Thymus (tissue), 11 donors: Measurements from ENCODE around the gene CNPY3. TPM values are rescaled to one million over a fixed set of nuclear protein-coding genes. Genes with fewer than 3 reads are reported as not detected.

Experiments used
- DNase-seq, 9 donors: peaks; one replicate each; pipeline ENCODE4 v3.0.0-alpha.2; 2013; ENCODE audit warnings: low spot score in 9 of 9, low read depth in 6 of 9, missing footprints in 1 of 9
- H3K27ac ChIP-seq, 2 donors: one replicate each; pipeline ENCODE4 v1.5.1; 2013; ENCODE audit warnings: control low read depth in 1 of 2, low read depth in 1 of 2, low read length in 1 of 2, mild to moderate bottlenecking in 1 of 2, moderate library complexity in 1 of 2
- H3K27me3 ChIP-seq, 2 donors: one replicate each; pipeline ENCODE4 v1.5.1; 2013; ENCODE audit warnings: low read length in 1 of 2; ENCODE audit not compliant: control insufficient read depth in 2 of 2, insufficient read depth in 1 of 2
- H3K36me3 ChIP-seq, 2 donors: one replicate each; pipeline ENCODE4 v1.5.1; 2013; ENCODE audit warnings: low read length in 1 of 2, mild to moderate bottlenecking in 1 of 2, moderate library complexity in 1 of 2; ENCODE audit not compliant: control insufficient read depth in 2 of 2, insufficient read depth in 2 of 2
- H3K4me1 ChIP-seq, 2 donors: one replicate each; pipeline ENCODE4 v1.5.1; 2013; ENCODE audit warnings: low read length in 2 of 2; ENCODE audit not compliant: control insufficient read depth in 2 of 2, insufficient read depth in 2 of 2
- H3K4me3 ChIP-seq, 2 donors: one replicate each; pipeline ENCODE4 v1.5.1; 2013; ENCODE audit warnings: low read length in 2 of 2, control low read depth in 1 of 2, mild to moderate bottlenecking in 1 of 2
- H3K9me3 ChIP-seq, 2 donors: one replicate each; pipeline ENCODE4 v1.5.1; 2013; ENCODE audit warnings: low read length in 1 of 2, mild to moderate bottlenecking in 1 of 2; ENCODE audit not compliant: control insufficient read depth in 2 of 2, insufficient read depth in 1 of 2
- WGBS: extraction: QIAGEN DNeasy Blood & Tissue Kit; methylation state at CpG from one replicate; pipeline ENCODE4 v1.1.7; 2013; 5-methylcytosine and 5-hydroxymethylcytosine counted together
- polyA plus RNA-seq: library from polyadenylated mRNA; stranded (reverse); fragments of 200-250 nt; gene quantifications from one replicate; pipeline ENCODE4 v1.2.3, GENCODE V29; 2013
- total RNA-seq: library from RNA; stranded (reverse); fragments of 120-200 nt; gene quantifications from one replicate; pipeline ENCODE4 v1.2.4, GENCODE V29; 2013
- donor health status: healthy.

CNPY3 gene
- total and polyA plus RNA-seq, 2 donors, result 59.3 to 62.6 TPM

DNA sequence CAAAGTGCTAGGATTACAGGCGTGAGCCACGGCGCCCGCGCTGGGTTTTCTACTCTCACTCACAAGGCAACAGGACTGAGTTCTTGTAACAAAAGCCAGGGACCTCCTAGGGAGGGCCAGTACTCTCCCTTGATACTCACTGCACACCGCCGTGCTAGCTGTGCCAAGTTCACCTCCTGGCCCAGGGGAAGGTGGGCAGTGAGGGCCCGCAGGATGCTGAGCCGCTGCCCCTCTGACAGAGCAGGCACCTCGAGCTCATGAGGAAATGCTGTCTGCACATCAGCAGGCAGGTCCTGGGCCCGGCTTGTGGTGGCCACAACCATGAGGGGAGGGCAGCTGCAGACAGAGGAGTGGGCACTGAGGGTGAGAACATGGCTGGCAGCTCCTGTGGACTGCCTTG is 37.9 kb downstream of the CNPY3 start:
- Histone ChIP-seq H3K27me3 (no peaks in the 10 kb centered on the region), H3K36me3 (peaks cover 64 to 89% of the 10 kb centered on the region in 2 donors), H3K4me1 (peaks cover 11 to 27% of the 10 kb centered on the region in 2 donors), H3K9me3 (peaks cover 0 to 2% of the 10 kb centered on the region in 2 donors), H3K4me3 (no peak overlapping the region), H3K27ac (no peak overlapping the region)
- WGBS, result 98% methylated on average over 11 of the region's 11 CpGs
- DNase-seq, result no peak

DNA sequence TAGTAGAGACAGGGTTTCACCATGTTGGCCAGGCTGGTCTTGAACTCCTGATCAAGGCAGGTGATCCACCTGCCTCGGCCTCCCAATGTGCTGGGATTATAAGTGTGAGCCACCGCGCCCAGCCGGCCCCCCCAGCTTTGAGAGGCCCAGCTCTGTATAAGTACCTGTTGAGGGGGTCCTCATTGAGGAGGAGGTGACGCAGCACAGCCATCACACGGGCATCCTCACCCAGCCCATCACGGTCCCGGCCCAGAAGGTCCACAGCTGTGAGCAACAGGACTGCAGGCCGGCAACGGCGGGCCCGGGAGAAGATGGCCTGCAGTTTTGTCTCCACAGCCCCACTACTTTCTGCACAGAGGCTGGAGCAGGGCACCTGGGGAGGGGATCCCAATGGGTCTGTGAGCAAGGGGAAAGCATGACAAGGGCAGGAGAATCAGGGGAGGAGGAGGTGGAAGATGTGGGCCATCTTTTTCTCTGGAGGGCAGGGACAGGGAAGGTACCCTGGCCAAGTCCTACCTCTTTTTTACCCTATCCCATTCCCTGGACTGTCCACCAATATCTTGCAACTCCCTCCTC is 38.9 kb downstream of the CNPY3 start:
- peaks cover 56 to 84% of the 10 kb centered on the region in 2 donors for H3K36me3 ChIP-seq

GRCh38 chr6:42968783-42969182 is 39.5 kb downstream of the CNPY3 start:
- DNase-seq, result no peak
- H3K9me3 ChIP-seq, result peaks cover 0 to 2% of the 10 kb centered on the region in 2 donors
- H3K27ac ChIP-seq, result peak overlapping the region in 1 of 2 donors; percentile 37
- H3K36me3 ChIP-seq, result peaks cover 53 to 86% of the 10 kb centered on the region in 2 donors
- H3K27me3 ChIP-seq, result no peaks in the 10 kb centered on the region
- WGBS, result 83% methylated on average over 4 of the region's 4 CpGs
- H3K4me3 ChIP-seq, result no peak overlapping the region
- H3K4me1 ChIP-seq, result peaks cover 4 to 12% of the 10 kb centered on the region in 2 donors

More for the DNA sequence above, 38.9 kb downstream of the CNPY3 start:
- peaks cover 8 to 17% of the 10 kb centered on the region in 2 donors for H3K4me1 ChIP-seq
- peaks cover 0 to 2% of the 10 kb centered on the region in 2 donors for H3K9me3 ChIP-seq
- H3K27me3 ChIP-seq, result no peaks in the 10 kb centered on the region
- DNase-seq, result no peak
- H3K27ac ChIP-seq, result peak overlapping the region in 1 of 2 donors; percentile 37
- 99% methylated on average over 12 of the region's 12 CpGs for WGBS
- no peak overlapping the region for H3K4me3 ChIP-seq

DNA sequence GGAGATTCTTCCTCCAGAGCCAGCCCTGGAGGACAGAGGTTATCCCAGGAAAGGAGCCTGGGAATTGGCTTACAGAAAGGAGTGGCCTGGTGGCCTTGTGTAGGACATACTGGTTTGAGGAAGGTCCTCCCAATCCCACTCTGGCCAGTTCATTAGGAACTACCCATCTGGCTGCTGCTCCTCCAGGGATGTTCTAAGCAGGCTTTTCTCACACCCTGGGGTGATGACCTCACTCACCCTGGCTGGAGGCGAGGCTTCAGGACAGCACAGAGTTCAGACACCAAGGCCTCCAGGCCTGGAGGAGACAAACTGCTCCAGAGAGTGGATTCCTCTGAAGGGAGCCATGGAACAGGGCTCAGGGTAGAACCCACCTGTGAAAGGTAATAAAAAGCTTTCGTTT is 40.2 kb downstream of the CNPY3 start:
- DNase-seq, result no peak
- H3K27ac ChIP-seq, result no peak overlapping the region
- H3K27me3 ChIP-seq, result no peaks in the 10 kb centered on the region
- H3K9me3 ChIP-seq, result peaks cover 0 to 2% of the 10 kb centered on the region in 2 donors
- peaks cover 51 to 85% of the 10 kb centered on the region in 2 donors for H3K36me3 ChIP-seq
- H3K4me1 ChIP-seq, result peaks cover 0 to 5% of the 10 kb centered on the region in 2 donors
- WGBS, result 98% methylated on average over 2 of the region's 2 CpGs
- H3K4me3 ChIP-seq, result no peak overlapping the region

DNA sequence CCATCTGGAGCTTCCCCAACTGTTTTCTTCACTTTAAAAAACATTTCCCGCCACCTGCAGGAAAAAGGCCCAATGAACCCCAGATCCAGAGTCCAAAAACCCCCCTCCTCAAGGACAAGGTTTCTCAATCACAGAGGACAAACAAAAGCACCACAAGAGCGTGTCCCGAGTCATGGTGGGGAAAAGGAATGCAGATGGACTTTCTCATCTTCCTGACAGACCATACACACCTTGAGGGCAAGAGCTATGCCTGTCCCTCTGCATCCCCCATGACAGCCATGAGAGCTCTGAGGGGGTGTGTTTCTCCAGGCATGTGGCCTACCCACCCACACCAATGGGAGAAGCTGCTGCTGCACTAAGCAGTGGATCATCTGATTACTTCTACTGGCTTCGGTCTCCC is 40.7 kb downstream of the CNPY3 start:
- DNase-seq, result no peak
- Histone ChIP-seq H3K9me3 (peaks cover 0 to 2% of the 10 kb centered on the region in 2 donors), H3K4me3 (no peak overlapping the region), H3K27ac (no peak overlapping the region), H3K4me1 (peaks cover 0 to 3% of the 10 kb centered on the region in 2 donors), H3K27me3 (no peaks in the 10 kb centered on the region), H3K36me3 (peaks cover 46 to 84% of the 10 kb centered on the region in 2 donors)
- 96% methylated on average over 4 of the region's 4 CpGs for WGBS

GRCh38 chr6:42970871-42971612 is 41.8 kb downstream of the CNPY3 start:
- Histone ChIP-seq H3K36me3 (peaks cover 35 to 77% of the 10 kb centered on the region in 2 donors), H3K27me3 (no peaks in the 10 kb centered on the region), H3K4me1 (peaks cover 0 to 5% of the 10 kb centered on the region in 2 donors), H3K4me3 (no peak overlapping the region), H3K27ac (no peak overlapping the region), H3K9me3 (peaks cover 0 to 2% of the 10 kb centered on the region in 2 donors)
- no peak for DNase-seq
- WGBS, result 87% methylated on average over 4 of the region's 4 CpGs

- peaks cover 0 to 5% of the 10 kb centered on the region in 2 donors for H3K4me1 ChIP-seq
- H3K9me3 ChIP-seq, result peaks cover 0 to 2% of the 10 kb centered on the region in 2 donors
- no peak overlapping the region for H3K4me3 ChIP-seq
- H3K27ac ChIP-seq, result no peak overlapping the region
- no peak for DNase-seq
- 93% methylated on average over 3 of the region's 3 CpGs for WGBS
- H3K36me3 ChIP-seq, result peaks cover 27 to 70% of the 10 kb centered on the region in 2 donors
- H3K27me3 ChIP-seq, result no peaks in the 10 kb centered on the region
These were observed 42.6 kb downstream of the CNPY3 start for GRCh38 chr6:42971746-42972327.

GRCh38 chr6:42973926-42974325 is 44.6 kb downstream of the CNPY3 start:
- DNase-seq, result no peak
- no peaks in the 10 kb centered on the region for H3K27me3 ChIP-seq
- H3K9me3 ChIP-seq, result peaks cover 0 to 2% of the 10 kb centered on the region in 2 donors
- peaks cover 12 to 53% of the 10 kb centered on the region in 2 donors for H3K36me3 ChIP-seq
- WGBS, result 99% methylated on average over 3 of the region's 3 CpGs
- H3K27ac ChIP-seq, result no peak overlapping the region
- peaks cover 3 to 20% of the 10 kb centered on the region in 2 donors for H3K4me1 ChIP-seq
- H3K4me3 ChIP-seq, result no peak overlapping the region

DNA sequence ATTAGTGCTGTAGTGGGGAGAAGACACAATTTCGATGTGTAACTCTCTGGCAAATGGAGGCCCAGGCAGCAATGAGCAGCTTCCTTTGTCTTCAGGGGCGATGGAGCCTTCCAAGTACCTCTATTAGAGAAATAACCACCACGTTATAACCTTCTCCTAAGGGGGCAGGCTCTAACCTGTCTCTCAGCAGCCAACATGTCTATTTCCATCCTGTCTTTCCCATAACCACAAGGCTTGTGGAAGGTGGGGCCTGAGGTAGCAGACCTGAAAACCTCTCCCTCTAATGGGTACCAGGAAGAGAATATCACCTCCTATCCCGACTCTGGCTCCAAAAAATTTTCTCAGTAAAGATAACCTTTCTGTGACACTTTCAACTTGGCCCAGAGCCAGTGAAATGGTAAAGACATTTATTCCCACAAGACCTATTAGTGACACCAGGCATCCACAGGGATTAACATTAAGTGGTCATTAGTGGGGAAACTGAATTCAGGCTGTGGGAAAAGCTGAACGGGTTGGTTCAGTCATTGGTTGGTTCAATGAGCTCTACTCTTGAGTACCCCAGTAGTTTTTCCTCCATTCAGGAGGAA is 45.7 kb downstream of the CNPY3 start:
- H3K27ac ChIP-seq, result no peak overlapping the region
- H3K4me3 ChIP-seq, result no peak overlapping the region
- H3K4me1 ChIP-seq, result peaks cover 8 to 28% of the 10 kb centered on the region in 2 donors
- no peaks in the 10 kb centered on the region for H3K27me3 ChIP-seq
- DNase-seq, result no peak
- 95% methylated on average over 5 of the region's 5 CpGs for WGBS
- peaks cover 5 to 42% of the 10 kb centered on the region in 2 donors for H3K36me3 ChIP-seq
- no peaks in the 10 kb centered on the region for H3K9me3 ChIP-seq
